ENCODE results near the gene TOR1AIP1.

Gene TOR1AIP1

DNA sequence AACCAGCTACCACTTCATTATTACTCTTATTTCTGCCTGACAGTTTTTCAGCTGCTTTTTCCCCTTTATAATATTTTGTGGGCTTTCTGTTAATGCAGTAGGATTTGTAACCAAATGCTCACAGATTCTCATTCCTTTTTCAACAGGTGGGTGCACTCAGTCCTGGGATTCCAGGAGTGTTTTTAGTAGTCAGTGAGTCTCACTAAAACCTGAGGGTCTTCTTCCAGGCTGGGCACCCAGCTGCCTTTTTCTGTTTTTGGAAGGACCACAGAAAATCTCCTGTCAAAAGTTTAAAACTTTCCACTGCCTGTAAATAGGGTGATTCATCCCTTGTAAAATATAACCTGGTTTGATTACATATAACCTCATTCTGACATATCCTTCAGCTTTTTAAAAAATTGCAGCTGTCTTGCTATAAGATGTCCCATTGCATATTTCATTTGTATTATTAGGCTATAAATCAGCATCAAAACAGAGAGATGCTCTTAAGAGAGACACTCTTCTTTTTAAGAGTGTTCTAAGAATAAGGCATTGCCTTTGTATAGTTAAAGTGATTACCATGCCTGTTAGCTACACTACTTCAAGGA lies 55.7 kb downstream of the TOR1AIP1 start:
- no peak overlapping the region for H3K4me3 Mint-ChIP-seq
- peaks cover 32% of the 10 kb centered on the region for H3K4me1 Mint-ChIP-seq
- no peaks in the 10 kb centered on the region for H3K36me3 Mint-ChIP-seq (ENCODE audit: low read depth)
- TF ChIP-seq, protein P1, sequence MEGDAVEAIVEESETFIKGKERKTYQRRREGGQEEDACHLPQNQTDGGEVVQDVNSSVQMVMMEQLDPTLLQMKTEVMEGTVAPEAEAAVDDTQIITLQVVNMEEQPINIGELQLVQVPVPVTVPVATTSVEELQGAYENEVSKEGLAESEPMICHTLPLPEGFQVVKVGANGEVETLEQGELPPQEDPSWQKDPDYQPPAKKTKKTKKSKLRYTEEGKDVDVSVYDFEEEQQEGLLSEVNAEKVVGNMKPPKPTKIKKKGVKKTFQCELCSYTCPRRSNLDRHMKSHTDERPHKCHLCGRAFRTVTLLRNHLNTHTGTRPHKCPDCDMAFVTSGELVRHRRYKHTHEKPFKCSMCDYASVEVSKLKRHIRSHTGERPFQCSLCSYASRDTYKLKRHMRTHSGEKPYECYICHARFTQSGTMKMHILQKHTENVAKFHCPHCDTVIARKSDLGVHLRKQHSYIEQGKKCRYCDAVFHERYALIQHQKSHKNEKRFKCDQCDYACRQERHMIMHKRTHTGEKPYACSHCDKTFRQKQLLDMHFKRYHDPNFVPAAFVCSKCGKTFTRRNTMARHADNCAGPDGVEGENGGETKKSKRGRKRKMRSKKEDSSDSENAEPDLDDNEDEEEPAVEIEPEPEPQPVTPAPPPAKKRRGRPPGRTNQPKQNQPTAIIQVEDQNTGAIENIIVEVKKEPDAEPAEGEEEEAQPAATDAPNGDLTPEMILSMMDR (IDR thresholded peaks at IDR 0.05; ENCODE audit: unreplicated experiment in 3 of 3), result no peak
- H3K27ac Mint-ChIP-seq, result peak overlapping the region in 2 of 3 experiments; percentile 23 to 61
- no peaks in the 10 kb centered on the region for H3K9me3 Mint-ChIP-seq
- H3K27me3 Mint-ChIP-seq (ENCODE audit: low read depth), result peaks cover 10% of the 10 kb centered on the region

DNA sequence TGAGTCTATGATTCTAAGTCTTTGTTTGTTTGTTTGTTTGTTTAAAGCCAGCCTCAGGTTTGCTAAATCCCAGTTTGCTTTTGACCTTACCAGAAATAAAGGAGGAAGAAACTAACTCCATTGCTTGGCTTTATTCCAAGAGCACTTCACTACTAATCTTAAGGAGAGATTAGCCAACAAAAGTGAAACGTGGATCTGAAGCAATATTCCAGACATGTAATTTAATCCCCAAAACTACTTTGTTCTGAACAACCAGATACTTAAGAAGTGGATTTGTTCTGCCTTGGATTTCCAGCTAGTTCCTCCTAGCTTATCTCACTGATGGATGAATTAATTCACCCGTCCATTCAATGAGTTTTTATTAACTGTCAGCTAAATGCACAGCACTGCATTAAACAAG lies 56.7 kb downstream of the TOR1AIP1 start:
- no peak overlapping the region for H3K27ac Mint-ChIP-seq
- TF ChIP-seq, protein P1 (IDR thresholded peaks at IDR 0.05; ENCODE audit: unreplicated experiment in 3 of 3), result no peak
- H3K4me3 Mint-ChIP-seq, result no peak overlapping the region
- H3K27me3 Mint-ChIP-seq (ENCODE audit: low read depth), result peaks cover 3% of the 10 kb centered on the region
- peaks cover 32% of the 10 kb centered on the region for H3K4me1 Mint-ChIP-seq
- H3K36me3 Mint-ChIP-seq (ENCODE audit: low read depth), result no peaks in the 10 kb centered on the region
- no peaks in the 10 kb centered on the region for H3K9me3 Mint-ChIP-seq

GRCh38 chr1:179939941-179940340 lies 57.9 kb downstream of the TOR1AIP1 start:
- Mint-ChIP-seq H3K4me1 (peaks cover 32% of the 10 kb centered on the region), H3K4me3 (no peak overlapping the region), H3K36me3 (ENCODE audit: low read depth) (no peaks in the 10 kb centered on the region), H3K27me3 (ENCODE audit: low read depth) (peaks cover 3% of the 10 kb centered on the region), H3K27ac (no peak overlapping the region), H3K9me3 (no peaks in the 10 kb centered on the region)
- TF ChIP-seq, protein P1 (IDR thresholded peaks at IDR 0.05; ENCODE audit: unreplicated experiment in 3 of 3), result no peak

DNA sequence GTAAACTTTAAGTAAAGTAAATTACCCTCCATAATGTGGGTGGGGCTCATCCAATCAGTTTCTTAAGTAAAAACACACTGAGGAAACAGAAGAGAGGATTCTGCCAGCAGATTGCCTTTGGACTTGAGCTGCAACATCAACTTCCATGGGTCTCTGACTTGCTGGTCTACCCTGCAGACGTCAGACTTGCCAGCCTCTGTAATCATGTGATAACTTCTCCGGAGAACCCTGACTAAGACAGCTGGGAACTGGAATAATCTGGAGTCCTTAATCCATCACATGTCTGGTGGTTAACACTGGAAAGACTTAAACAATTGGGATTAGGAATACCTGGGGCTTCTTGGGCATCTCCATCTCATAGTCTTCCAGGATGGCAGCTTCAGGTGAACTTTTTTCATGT lies 59.4 kb downstream of the TOR1AIP1 start:
- Mint-ChIP-seq H3K4me1 (peaks cover 29% of the 10 kb centered on the region), H3K27ac (no peak overlapping the region), H3K9me3 (no peaks in the 10 kb centered on the region), H3K27me3 (ENCODE audit: low read depth) (peaks cover 4% of the 10 kb centered on the region), H3K4me3 (no peak overlapping the region), H3K36me3 (ENCODE audit: low read depth) (no peaks in the 10 kb centered on the region)
- TF ChIP-seq, protein P1 (IDR thresholded peaks at IDR 0.05; ENCODE audit: unreplicated experiment in 3 of 3), result no peak

GRCh38 chr1:179950651-179951050 lies 68.6 kb downstream of the TOR1AIP1 start:
- Mint-ChIP-seq H3K4me1 (no peaks in the 10 kb centered on the region), H3K27me3 (ENCODE audit: low read depth) (peaks cover 6% of the 10 kb centered on the region), H3K9me3 (no peaks in the 10 kb centered on the region), H3K27ac (no peak overlapping the region), H3K4me3 (no peak overlapping the region), H3K36me3 (ENCODE audit: low read depth) (no peaks in the 10 kb centered on the region)
- TF ChIP-seq, protein P1 (IDR thresholded peaks at IDR 0.05; ENCODE audit: unreplicated experiment in 3 of 3), result no peak
